Mucosa of descending colon (tissue), 3 donors: Measurements from ENCODE around the gene CHRM5. TPM values are rescaled to one million over a fixed set of nuclear protein-coding genes. Genes with fewer than 3 reads are reported as not detected.

Experiments
- ATAC-seq: fragments of 200-7000 bp; cut with Tn5 transposase; one replicate; pipeline ENCODE4 v1.9.1; 2020; ENCODE audit warnings: mild to moderate bottlenecking, moderate library complexity
- DNase-seq, 3 donors: peaks; one replicate each; pipeline ENCODE4 v3.0.0-alpha.2; 2020
- H3K36me3 ChIP-seq: fragments of 200-600 bp; one replicate; pipeline ENCODE4 v1.8.0; 2021; ENCODE audit warnings: low read depth, mild to moderate bottlenecking
- H3K4me1 ChIP-seq: fragments of 200-600 bp; one replicate; pipeline ENCODE4 v1.8.0; 2021; ENCODE audit warnings: low read depth, mild to moderate bottlenecking
- H3K4me3 ChIP-seq: fragments of 200-600 bp; one replicate; pipeline ENCODE4 v1.8.0; 2021; ENCODE audit warnings: mild to moderate bottlenecking
- H3K9me3 ChIP-seq: fragments of 200-600 bp; one replicate; pipeline ENCODE4 v1.8.0; 2021; ENCODE audit warnings: mild to moderate bottlenecking
- intact Hi-C, 2 donors: fragments of 100-400 bp; cut with DNase I in 1 of 2; cut with micrococcal nuclease in 1 of 2; formaldehyde crosslinking; loops; one replicate each; pipeline versions ENCODE4 v1.11.0 to v1.11.1; 2022; cut with DNase I, micrococcal nuclease
- total RNA-seq, 3 donors: library from RNA; stranded (reverse); fragmentation: NEBNext Ultra II Directional in 2 of 3; extraction: Animal tissue kit (Norgen Biotek cat#: 25700) in 2 of 3; gene quantifications; one replicate each; pipeline versions ENCODE4 v1.2.1 to v1.2.4, GENCODE V29; 2021 to 2023
- TF ChIP-seq, protein P1 (sequence below): fragments of 200-600 bp; IDR thresholded peaks from one replicate; pipeline ENCODE4 v1.8.0; 2022; ENCODE audit warnings: antibody characterized with exemption, mild to moderate bottlenecking
- donor health status: DM: no; HTN: no; CAD: no; lungs with moderate emphysema.
- donor health status: DM: no; HTN: no; CAD: no.
- donor health status: DM: no; HTN: yes; CAD: no.

The CHRM5 gene
- total RNA-seq, 3 donors from 2014 or later: not detected

DNA sequence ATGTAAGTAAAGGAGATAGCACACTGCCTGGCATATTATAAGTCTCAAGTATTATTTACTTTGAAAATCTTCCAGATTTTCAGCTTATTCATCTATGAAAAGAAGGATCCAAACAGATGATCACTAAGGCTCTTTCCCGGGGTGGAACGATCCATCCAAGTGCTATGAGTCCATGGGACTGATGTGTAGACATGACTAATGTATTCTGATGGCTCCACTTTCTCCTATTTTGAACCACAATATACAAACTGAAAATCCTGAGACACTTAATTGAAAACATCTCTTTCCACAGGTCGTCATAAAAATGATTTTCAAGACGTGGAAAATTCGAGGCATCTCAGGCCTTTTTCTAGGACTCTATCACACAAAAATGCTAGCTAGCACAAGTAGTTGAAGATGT lies 33.4 kb upstream of the CHRM5 start:
- H3K36me3 ChIP-seq: no peaks in the 10 kb centered on the region
- intact Hi-C loops: no loop called here
- H3K4me1 ChIP-seq: no peaks in the 10 kb centered on the region
- H3K9me3 ChIP-seq: no peaks in the 10 kb centered on the region
- no peak for ATAC-seq
- TF ChIP-seq, protein P1, sequence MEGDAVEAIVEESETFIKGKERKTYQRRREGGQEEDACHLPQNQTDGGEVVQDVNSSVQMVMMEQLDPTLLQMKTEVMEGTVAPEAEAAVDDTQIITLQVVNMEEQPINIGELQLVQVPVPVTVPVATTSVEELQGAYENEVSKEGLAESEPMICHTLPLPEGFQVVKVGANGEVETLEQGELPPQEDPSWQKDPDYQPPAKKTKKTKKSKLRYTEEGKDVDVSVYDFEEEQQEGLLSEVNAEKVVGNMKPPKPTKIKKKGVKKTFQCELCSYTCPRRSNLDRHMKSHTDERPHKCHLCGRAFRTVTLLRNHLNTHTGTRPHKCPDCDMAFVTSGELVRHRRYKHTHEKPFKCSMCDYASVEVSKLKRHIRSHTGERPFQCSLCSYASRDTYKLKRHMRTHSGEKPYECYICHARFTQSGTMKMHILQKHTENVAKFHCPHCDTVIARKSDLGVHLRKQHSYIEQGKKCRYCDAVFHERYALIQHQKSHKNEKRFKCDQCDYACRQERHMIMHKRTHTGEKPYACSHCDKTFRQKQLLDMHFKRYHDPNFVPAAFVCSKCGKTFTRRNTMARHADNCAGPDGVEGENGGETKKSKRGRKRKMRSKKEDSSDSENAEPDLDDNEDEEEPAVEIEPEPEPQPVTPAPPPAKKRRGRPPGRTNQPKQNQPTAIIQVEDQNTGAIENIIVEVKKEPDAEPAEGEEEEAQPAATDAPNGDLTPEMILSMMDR: no peak
- no peak overlapping the region for H3K4me3 ChIP-seq
- DNase-seq: no peak

DNA sequence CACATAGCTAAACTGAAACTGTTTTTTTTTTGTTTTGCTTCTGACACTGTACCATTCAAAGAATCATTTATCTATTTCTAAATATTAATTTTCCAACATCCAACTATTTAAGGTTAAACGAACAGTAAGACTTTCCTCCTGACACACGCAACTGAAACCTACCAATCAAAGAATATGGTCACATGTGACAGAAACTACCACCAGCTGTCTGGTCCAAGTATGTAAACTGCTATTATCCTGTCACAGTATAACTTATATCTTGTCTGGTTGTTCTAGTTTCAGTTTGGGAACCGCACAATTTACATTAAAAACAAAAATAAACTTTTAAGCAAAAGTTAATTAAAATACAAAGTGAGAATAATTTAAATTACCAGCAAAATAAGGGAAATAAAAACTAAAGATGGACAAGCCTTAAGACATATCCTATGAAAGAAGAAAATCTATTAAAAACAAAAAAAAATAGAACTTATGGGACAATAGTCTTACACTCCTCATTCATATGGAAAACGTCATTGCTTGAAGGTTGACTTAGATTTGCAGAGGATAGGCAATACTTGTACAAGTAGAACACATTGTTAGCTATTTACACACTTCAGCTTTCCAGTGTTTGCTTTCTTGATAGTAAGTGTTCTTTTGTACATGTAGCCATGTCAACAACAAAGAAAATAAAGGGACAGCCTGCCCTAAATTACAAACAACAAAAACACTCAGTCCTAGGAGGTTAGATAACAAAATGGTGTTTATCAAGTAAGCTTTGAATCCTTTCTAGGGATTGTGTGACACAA lies 26.8 kb upstream of the CHRM5 start:
- intact Hi-C loops: no loop called here
- no peak overlapping the region for H3K4me3 ChIP-seq
- ATAC-seq (no peak), DNase-seq (no peak)
- H3K4me1 ChIP-seq: no peaks in the 10 kb centered on the region
- TF ChIP-seq, protein P1: no peak
- no peaks in the 10 kb centered on the region for H3K9me3 ChIP-seq
- H3K36me3 ChIP-seq: no peaks in the 10 kb centered on the region

DNA sequence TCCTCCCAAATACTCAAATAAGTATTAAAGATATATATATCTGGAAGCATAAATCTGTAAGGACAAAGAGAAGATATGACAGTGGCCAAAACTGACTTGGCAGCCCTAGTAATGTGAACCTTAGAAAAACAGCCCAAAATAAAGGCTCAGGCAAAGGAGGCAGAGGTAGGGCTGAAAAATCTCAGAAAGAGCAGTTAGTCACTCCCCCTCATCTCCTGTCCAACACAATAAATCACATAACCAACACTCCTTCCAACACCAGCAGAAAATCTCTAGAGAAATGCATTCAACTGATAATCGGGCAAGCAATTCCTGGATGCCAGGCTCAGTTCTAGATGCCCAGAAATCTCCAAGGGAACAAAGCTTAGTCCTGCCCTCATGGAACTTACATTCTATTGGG lies 22.1 kb upstream of the CHRM5 start:
- H3K4me1 ChIP-seq: no peaks in the 10 kb centered on the region
- no peaks in the 10 kb centered on the region for H3K36me3 ChIP-seq
- TF ChIP-seq, protein P1: no peak
- DNase-seq (no peak), ATAC-seq (no peak)
- no peaks in the 10 kb centered on the region for H3K9me3 ChIP-seq
- no peak overlapping the region for H3K4me3 ChIP-seq
- intact Hi-C loops: no loop called here

DNA sequence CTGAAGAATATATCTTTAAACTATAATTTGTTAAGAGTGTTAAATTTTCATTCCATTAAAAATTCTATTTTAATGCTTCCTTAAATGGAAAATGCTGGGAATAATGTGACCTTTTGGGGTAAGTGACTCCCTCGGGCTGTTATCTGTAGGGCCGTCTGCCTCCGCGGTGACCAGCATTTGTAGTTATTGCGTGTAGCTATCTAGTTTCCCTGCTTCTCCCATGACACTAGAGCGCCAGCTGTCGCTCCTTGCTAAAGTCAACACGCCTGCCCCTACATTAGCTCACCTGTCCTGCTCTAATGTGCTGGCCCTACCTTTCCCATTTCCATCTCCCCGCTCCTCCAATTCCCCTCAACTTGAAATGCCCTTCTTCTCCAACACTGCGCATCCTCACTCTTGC lies 12.4 kb upstream of the CHRM5 start:
- Histone ChIP-seq H3K9me3 (no peaks in the 10 kb centered on the region), H3K36me3 (no peaks in the 10 kb centered on the region), H3K4me1 (no peaks in the 10 kb centered on the region), H3K4me3 (no peak overlapping the region)
- DNase-seq (peak in 1 of 3 donors; percentile 3), ATAC-seq (no peak)
- intact Hi-C loops: no loop called here
- TF ChIP-seq, protein P1: no peak

DNA sequence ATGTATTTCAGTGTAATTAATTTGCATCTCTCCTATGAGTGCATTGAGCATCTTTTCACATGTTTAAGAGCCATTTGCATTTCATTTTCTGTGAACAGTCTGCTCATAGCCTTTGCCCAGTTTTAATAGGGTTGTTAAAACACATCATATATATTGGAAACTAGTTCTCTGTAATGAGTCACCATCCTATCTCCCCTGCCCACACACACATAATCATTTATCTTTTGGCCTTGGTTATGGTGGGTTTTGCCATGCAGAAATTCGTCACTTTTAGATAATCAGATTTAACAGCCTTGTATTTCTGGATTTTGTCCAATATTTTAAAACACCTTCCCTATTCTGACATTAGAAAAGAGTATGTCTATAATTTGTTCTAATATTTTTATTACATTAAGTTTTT lies 11.9 kb upstream of the CHRM5 start:
- DNase-seq (no peak), ATAC-seq (no peak)
- Histone ChIP-seq H3K4me3 (no peak overlapping the region), H3K4me1 (no peaks in the 10 kb centered on the region), H3K9me3 (no peaks in the 10 kb centered on the region), H3K36me3 (no peaks in the 10 kb centered on the region)
- intact Hi-C loops: no loop called here
- TF ChIP-seq, protein P1: no peak
